ENCODE results near the gene DLG2. TPM values are rescaled to one million over a fixed set of nuclear protein-coding genes. Genes with fewer than 3 reads are reported as not detected.
"Not testable (repeated sequence)": the region's sequence is repeated elsewhere in the genome, so short reads cannot be mapped to it uniquely, and the experiment has no call there.

DLG2 gene
- total RNA-seq, 1 experiment from 2014 or later, result 17.5 TPM

DNA sequence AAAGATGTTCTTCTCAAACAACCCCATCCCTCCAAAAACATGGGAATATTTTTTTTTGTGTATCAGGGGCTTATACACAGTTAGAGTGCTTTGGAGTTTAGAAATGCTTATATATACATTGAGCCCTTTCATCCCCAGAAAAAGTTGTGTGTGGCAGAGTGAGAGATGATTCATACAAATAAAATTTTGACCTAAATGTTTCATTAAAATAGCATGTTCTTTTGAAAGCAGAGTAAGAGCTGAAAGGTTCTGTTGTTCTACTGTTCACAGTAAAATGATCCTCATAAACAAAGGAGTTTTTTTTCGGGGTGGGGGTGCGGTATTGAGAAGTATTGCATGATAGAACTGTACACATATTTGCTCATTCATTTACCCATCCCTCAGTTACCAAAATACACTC lies 512.4 kb downstream of the DLG2 start (continued):
- TF ChIP-seq GTF2I (CRISPR knock-in tag; conservative IDR thresholded peaks at IDR 0.05), result no peak
- no peak for TF ChIP-seq TP53 (CRISPR knock-in tag; IDR thresholded peaks at IDR 0.05)
- no peak for TF ChIP-seq PRDM15 (CRISPR knock-in tag; IDR thresholded peaks at IDR 0.05)
- no peak for TF ChIP-seq TCF7 (CRISPR knock-in tag; IDR thresholded peaks at IDR 0.05; ENCODE audit: low read depth)
- TF ChIP-seq ZNF416 (CRISPR knock-in tag; IDR thresholded peaks at IDR 0.05), result no peak
- TF ChIP-seq, protein P1, sequence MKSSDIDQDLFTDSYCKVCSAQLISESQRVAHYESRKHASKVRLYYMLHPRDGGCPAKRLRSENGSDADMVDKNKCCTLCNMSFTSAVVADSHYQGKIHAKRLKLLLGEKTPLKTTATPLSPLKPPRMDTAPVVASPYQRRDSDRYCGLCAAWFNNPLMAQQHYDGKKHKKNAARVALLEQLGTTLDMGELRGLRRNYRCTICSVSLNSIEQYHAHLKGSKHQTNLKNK (CRISPR knock-in tag; IDR thresholded peaks at IDR 0.05), result no peak
- TF ChIP-seq EMX1 (CRISPR knock-in tag; IDR thresholded peaks at IDR 0.05), result no peak
- TF ChIP-seq RELA (CRISPR knock-in tag; IDR thresholded peaks at IDR 0.05; ENCODE audit: borderline replicate concordance), result no peak
- no peak for TF ChIP-seq ZNF138 (CRISPR knock-in tag; conservative IDR thresholded peaks at IDR 0.05)
- no peak for TF ChIP-seq HMGA2 (CRISPR knock-in tag; IDR thresholded peaks at IDR 0.05)
- TF ChIP-seq, protein P2, sequence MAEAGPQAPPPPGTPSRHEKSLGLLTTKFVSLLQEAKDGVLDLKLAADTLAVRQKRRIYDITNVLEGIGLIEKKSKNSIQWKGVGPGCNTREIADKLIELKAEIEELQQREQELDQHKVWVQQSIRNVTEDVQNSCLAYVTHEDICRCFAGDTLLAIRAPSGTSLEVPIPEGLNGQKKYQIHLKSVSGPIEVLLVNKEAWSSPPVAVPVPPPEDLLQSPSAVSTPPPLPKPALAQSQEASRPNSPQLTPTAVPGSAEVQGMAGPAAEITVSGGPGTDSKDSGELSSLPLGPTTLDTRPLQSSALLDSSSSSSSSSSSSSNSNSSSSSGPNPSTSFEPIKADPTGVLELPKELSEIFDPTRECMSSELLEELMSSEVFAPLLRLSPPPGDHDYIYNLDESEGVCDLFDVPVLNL (CRISPR knock-in tag; IDR thresholded peaks at IDR 0.05; ENCODE audit: borderline replicate concordance, low read depth), result no peak

- H3K27ac Mint-ChIP-seq; H3K27me3 Mint-ChIP-seq (ENCODE audit: low read depth); CTCF ChIA-PET; H3K4me1 Mint-ChIP-seq; H3K9me3 Mint-ChIP-seq; H3K4me3 Mint-ChIP-seq; POLR2A ChIA-PET; H3K36me3 Mint-ChIP-seq; ATAC-seq; DNase-seq (ENCODE audit: low spot score): not testable (repeated sequence)
Measured at GRCh38 chr11:85110246-85110645, 516.9 kb downstream of the DLG2 start.

DNA sequence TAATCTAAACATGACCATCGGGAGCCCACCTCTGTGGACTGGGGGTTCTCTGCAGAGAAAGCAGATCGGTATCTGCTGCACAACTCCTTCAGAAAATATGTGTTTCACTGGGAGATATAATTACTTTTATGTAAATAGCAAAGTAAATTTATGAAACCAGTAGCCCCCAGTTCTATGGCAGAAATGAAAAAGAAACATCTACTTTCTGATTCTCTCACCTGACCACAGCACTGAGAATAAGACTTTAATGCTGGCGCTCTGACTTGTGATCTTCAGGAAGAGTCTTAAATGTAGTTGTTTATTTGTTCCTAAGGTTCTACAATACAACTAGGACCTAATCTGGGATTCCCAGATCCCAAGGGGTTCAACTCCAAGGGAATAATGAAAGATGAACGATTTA lies 518.0 kb downstream of the DLG2 start:
- Mint-ChIP-seq H3K27ac (no peak overlapping the region), H3K27me3 (ENCODE audit: low read depth) (no peaks in the 10 kb centered on the region)
- CTCF ChIA-PET, result no interaction called here

More for the DNA sequence above, 518.0 kb downstream of the DLG2 start:
- Mint-ChIP-seq H3K9me3 (no peaks in the 10 kb centered on the region), H3K36me3 (no peaks in the 10 kb centered on the region), H3K4me3 (no peak overlapping the region), H3K4me1 (no peaks in the 10 kb centered on the region; the same call in 1 of the 2 replicates)
- ATAC-seq (no peak), DNase-seq (ENCODE audit: low spot score) (no peak)
- POLR2A ChIA-PET, result no interaction called here
- TF ChIP-seq ATF1 (CRISPR knock-in tag; IDR thresholded peaks at IDR 0.05) (no peak), CTCF (IDR thresholded peaks at IDR 0.05) (no peak), RORB (CRISPR knock-in tag; IDR thresholded peaks at IDR 0.05) (no peak), USF1 (CRISPR knock-in tag; IDR thresholded peaks at IDR 0.05) (no peak), MXD4 (CRISPR knock-in tag; IDR thresholded peaks at IDR 0.05; ENCODE audit: borderline replicate concordance) (no peak), ZNF281 (CRISPR knock-in tag; IDR thresholded peaks at IDR 0.05) (no peak), TP53 (CRISPR knock-in tag; IDR thresholded peaks at IDR 0.05) (no peak), GTF2I (CRISPR knock-in tag; conservative IDR thresholded peaks at IDR 0.05) (no peak), FOXP1 (CRISPR knock-in tag; IDR thresholded peaks at IDR 0.05; ENCODE audit: borderline replicate concordance) (no peak)

All from WTC11 (cell line).